Renal cortical epithelial cell (primary cell): Measurements from ENCODE around the gene LTBP2. TPM values are rescaled to one million over a fixed set of nuclear protein-coding genes. Genes with fewer than 3 reads are reported as not detected.

Source experiments
- DNase-seq: peaks from one replicate; pipeline ENCODE4 v3.0.0-alpha.2; 2011; ENCODE audit warnings: low read depth
- total RNA-seq: library from RNA; depleted of rRNA; stranded (reverse); fragments of >200 nt; gene quantifications from 2 replicates; pipeline ENCODE4 v1.2.3, GENCODE V29; 2014

LTBP2 gene
- total RNA-seq, 1 donor from 2014 or later, result 42.4 TPM

DNA sequence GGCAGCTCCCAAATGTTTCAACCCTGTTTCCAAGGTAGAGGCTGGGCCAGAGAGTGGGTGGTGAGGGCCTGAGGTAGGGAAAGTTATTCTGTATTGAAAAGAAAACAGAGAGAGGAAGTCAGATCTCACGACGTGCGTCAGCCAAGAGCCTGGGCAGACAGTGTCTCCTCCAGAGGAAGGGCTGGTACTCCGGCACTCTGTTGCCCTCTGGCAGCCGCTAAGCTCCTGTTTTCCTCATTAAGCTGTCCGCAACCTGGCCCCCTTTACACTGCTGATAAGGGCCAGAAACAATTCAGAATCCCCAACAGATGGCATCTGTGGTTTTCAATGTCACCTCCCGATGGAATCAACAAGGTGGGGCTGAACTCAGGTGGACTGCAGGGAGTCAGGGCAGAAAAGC, 26.0 kb upstream of the LTBP2 start:
- no peak for DNase-seq

- DNase-seq, result no peak
Measured at GRCh38 chr14:74637178-74637550, 25.1 kb upstream of the LTBP2 start.

GRCh38 chr14:74636424-74637177, 24.6 kb upstream of the LTBP2 start:
- no peak for DNase-seq

DNA sequence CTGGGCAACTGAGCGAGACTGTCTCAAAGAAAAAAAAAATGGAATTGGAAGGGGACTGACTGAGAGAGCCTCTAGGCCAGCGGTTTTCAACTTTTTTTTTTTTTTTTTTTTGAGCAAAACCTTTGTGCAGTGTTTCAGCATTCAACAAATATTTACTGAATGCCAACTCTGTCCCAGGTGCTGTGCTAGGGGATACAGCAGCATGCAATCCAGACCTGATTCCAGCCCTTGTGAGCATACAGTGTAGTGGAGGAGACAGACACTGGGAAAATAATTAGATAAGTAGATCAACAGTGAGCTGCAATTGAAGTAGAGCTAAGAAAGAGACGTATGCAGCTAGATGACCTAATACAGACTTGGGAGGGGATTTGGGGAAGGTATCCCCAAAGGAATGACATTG, 23.8 kb upstream of the LTBP2 start:
- no peak for DNase-seq

DNA sequence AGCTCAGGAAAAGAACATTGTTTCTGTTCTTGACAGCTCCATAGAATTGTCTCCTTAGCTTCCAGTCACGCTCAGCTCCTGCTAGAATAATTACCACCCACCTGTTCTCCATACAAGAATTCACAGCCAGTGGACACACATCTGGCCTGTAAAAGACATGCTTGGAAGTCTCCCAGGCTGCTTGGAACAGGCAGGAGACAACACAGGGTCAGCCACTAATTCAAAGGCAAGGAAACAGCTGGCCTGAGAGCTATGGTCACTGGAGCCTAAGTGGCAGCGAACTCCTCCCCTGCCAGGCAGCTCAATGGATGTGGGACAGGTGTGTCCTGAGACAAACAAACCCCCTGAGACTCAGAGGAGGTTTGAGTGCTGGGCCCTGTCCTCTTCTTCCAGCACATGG, 22.9 kb upstream of the LTBP2 start:
- DNase-seq, result no peak

DNA sequence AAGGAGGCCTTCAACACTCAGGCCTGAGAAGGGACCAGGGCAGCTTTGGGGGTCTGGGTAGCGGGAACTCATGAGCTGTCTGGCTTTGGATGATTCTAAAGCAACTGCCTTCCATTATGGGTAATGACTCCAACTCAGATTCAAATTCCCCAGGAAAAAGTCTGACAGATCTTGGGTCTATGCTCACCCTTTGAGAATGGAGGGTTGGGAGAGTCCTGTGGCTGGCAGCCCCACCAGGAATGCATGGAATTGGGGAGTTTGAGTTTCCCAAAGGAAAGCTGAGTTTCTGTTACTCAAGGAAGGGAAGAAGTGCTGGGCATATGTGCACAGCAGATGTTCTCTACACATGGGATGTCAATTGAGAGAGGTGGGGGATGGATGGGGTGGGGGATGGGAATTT, 22.4 kb upstream of the LTBP2 start:
- no peak for DNase-seq

- DNase-seq, result no peak
Measured at GRCh38 chr14:74630881-74631690, 19.0 kb upstream of the LTBP2 start.

DNA sequence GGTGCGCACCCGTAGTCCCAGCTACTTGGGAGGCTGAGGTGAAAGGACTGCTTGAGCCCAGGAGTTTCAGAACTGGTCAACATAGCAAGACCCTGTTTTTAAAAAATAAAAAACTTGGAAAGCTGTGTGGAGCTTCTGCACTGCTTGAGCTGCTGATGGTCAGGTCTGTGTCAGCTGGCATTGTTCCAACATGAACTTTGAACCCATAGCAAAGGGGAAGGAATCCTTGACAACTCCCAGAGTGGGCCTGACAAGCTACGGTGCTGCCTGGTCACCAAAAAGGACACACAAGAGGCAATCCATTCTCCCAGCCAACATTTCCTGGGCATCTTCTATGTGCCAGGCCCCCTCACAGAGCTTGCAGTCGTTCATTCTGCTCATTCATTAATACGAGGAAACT, 16.4 kb upstream of the LTBP2 start:
- no peak for DNase-seq

- DNase-seq, result no peak
Measured at GRCh38 chr14:74627076-74627475, 15.0 kb upstream of the LTBP2 start.

- DNase-seq, result no peak
Measured at GRCh38 chr14:74622257-74622656, 10.2 kb upstream of the LTBP2 start.

GRCh38 chr14:74621556-74621955, 9.5 kb upstream of the LTBP2 start:
- DNase-seq, result no peak

GRCh38 chr14:74620923-74621322, 8.9 kb upstream of the LTBP2 start:
- no peak for DNase-seq

DNA sequence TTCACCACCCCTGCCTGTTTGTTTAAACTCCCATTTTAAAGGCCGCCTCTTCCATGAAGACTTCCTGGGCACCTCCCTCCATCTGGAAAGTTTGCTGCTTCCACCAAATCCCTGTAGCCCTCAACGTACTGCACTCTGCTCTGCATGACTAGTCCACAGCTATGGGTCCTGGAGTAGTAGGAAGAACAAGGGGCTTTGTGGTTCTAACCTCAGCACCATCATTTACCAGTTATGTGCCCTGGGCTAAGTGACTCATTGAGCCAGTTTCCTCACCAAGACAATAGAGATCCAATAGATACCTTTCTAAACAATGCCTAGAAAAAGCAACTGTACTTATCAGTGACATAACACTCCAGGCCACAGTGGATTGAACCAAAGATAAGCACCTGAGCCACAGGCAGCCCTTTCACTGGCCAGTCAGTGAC, 8.5 kb upstream of the LTBP2 start:
- DNase-seq, result peak; percentile 100

GRCh38 chr14:74619672-74620131, 7.7 kb upstream of the LTBP2 start:
- DNase-seq, result peak; percentile 94

GRCh38 chr14:74618078-74618952, 6.3 kb upstream of the LTBP2 start:
- DNase-seq, result peak; percentile 78

DNA sequence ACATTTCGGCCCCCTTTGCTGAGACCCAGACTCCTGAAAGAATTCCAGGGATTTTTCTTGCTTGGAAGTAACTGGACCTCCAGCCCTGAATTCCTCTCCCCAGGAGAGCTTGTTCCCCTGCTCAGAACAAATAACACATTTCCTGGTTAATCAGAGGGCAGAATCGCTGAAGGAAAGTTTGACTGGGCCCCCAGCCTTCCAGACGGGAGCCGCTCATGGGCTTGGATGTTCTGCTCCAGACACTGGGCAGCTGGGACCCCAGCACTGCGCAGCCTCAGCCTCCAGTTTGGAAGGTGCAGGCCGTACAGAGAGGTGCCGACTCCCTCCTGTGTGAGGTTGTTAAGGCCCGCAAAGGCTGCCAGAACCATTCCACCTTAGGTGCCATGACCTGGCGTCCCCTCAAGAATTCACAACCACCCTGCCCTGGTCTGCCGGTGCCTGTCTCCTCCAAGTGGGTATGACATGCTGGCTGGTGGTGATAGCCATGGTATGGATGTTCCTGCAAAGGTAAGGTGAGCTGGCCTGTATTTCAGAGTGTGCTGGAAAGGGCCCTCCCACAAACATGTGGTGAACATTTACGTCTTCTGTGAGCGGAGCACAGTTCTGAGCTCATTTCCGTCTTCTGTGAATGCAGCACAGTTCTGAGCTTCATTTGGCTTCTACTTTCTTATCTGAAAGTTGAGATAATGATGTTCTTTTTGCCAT, 5.1 kb upstream of the LTBP2 start:
- DNase-seq, result peak; percentile 61

- peak; percentile 86 for DNase-seq
Measured at GRCh38 chr14:74616507-74616906, 4.5 kb upstream of the LTBP2 start.

DNA sequence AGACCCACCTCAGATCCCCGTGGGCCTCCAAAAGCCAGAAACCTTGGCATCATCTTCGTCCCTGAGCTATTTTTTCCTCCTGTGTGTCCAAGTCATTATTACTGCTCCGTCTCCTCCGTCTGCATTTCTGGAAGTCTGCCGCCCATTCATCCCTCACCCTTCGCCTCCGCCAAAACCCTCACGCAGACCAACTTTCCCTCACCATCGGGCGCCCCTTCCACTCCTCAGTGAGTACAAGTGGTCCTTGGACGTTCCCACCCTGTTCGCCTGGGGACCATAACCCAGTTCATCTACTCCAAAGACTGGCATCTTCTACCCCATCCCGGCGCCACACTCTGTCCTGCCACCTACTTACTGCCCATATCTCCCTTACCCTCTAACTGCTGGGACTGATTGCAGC, 3.7 kb upstream of the LTBP2 start:
- no peak for DNase-seq

DNA sequence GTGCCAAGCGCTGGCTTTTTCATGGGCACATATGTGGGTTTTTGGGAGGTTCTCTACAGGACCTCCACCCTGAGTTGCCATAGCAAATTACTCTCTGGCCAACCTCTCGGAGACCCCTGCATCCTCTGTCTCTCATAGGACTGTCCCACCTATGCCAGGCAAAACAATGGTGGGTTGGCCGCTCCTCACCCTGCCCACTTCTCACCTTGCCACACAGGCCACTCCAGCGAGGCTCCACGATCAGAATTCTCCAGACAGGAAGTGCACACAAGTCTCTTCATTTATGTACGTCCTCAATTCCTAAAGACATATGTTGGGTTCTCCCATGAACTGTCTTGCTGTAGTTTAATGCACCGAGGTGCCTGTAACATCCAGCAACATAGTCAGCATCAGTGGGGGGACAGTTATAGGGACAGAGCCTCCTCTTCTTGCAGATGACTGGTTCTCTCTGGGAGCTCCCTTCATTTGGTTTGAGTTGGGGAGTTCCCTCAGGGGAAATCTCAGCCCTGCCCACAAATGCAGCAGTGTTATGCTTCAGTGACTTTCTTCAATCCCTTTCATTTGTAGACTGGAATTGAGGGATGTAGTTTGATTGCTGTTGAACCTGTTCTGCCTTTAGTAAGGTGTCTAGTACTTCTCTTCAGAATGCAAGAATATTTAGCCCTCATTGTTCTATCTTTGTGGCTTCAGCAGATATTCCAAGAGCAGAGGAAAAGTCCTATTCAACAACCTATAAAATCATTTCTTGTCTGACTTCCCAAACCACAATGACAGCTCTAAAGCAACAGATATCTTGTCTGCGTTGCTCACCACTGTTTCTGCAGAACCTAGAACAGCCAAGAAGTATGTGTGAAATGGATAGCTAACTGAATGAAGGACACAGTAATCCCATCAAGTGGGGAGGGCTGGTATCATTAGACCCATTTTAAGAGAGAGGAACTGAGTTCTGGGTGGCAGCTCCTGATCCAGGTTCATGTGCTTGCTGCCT, 2.8 kb upstream of the LTBP2 start:
- DNase-seq, result peak; percentile 70

DNA sequence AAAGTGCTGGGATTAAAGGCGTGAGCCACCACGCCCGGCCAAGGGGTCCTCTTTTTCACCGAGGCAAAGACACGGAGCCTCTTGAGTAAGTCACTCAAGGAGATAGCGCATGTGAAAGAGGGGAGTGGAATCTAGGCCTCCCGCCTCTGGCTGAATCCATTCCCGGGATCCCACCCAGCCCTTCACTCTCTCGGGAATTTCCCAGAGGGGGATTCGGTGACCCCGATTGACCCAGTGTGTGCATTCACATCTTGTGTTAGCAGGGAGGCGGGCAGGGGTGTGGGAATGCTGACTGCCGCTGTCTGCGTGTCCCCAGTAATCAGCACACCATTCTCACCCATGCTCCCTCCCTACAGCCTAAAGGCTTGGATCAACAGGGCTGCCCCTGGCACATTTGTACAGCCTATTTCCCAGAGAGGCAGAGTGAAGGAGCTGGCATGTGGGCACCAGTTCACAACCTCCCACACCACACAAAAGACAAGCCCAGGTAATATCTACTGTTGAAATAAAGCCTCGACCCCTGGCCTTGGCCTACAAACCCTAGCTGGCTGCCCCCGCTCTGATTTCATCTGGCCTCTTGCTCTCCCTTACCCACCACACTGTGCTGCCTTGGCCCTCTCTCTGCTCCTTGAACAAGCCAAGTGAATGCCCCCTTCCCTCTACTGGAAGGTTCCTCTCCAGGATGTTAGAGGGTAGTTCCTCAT, 1.3 kb upstream of the LTBP2 start:
- no peak for DNase-seq
